AG09319 (cell line): ENCODE data around the gene LRCH1.

Source experiments
- DNase-seq: peaks from one replicate; pipeline ENCODE4 v3.0.0-alpha.2; 2010; ENCODE audit warnings: low read depth; ENCODE audit errors: extremely low read depth
- TF ChIP-seq, protein P1 (sequence below): IDR thresholded peaks from 2 replicates; pipeline ENCODE4 v1.5.1; 2011; ENCODE audit warnings: low read depth, mild to moderate bottlenecking, inconsistent platforms, low read length, moderate library complexity

The LRCH1 gene

DNA sequence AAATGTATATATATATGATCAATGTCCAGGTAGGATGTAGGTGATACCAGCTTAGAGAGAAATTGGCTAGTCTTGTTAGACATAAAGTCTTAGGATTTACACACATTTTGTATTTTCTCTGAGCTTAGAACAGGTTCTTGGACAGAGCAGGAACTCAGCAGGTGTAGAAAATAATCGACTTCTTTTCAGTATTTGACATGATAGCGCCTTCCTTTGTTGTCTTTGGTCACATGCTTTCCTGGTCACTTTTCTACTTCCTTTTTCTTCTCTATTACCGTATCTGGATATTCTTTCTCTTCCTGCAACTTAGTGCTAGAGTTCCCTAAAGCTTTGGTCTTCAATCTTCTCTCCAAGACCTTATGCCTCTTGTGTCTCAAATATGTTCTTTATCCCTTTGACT lies 107.4 kb downstream of the LRCH1 start:
- no peak for DNase-seq
- TF ChIP-seq, protein P1, sequence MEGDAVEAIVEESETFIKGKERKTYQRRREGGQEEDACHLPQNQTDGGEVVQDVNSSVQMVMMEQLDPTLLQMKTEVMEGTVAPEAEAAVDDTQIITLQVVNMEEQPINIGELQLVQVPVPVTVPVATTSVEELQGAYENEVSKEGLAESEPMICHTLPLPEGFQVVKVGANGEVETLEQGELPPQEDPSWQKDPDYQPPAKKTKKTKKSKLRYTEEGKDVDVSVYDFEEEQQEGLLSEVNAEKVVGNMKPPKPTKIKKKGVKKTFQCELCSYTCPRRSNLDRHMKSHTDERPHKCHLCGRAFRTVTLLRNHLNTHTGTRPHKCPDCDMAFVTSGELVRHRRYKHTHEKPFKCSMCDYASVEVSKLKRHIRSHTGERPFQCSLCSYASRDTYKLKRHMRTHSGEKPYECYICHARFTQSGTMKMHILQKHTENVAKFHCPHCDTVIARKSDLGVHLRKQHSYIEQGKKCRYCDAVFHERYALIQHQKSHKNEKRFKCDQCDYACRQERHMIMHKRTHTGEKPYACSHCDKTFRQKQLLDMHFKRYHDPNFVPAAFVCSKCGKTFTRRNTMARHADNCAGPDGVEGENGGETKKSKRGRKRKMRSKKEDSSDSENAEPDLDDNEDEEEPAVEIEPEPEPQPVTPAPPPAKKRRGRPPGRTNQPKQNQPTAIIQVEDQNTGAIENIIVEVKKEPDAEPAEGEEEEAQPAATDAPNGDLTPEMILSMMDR: no peak

DNA sequence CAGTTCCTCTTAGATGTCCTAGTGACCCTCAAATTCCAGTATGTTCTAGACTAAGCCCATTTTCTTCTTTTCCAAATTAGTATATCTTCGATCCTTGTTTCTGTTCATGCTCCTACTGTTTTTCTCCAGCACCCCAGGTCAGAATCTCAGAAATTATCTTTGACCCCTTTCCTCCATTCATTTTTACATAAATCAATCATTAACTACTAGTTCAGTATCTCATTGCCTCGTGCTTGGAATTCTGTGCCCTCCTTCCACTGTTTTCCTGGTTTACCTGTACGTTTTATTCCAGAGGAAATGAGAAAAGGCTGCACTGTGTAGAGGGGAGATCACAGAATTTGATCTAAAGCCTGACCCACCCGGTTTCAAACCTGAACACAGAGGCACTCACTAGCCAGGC lies 107.9 kb downstream of the LRCH1 start:
- TF ChIP-seq, protein P1: no peak
- DNase-seq: no peak

DNA sequence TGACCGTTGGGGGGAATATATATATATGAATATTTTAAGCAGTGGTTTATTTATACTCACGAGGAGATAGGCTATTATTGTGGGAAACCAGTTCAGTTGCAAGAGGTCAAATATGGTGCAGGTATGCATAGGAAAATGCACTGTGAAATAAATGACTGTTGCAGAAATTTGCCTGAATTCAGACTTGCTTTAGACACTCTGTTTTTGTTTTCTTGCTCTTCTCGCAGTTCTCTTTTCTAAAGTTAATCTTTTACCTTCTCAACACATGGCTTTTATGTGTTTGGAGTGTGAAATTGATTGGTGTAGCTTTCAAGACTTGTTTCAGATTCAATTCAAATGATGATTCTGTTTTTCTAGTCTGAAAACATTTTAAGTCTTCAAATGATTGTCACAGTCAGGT lies 109.7 kb downstream of the LRCH1 start:
- TF ChIP-seq, protein P1: no peak
- no peak for DNase-seq

DNA sequence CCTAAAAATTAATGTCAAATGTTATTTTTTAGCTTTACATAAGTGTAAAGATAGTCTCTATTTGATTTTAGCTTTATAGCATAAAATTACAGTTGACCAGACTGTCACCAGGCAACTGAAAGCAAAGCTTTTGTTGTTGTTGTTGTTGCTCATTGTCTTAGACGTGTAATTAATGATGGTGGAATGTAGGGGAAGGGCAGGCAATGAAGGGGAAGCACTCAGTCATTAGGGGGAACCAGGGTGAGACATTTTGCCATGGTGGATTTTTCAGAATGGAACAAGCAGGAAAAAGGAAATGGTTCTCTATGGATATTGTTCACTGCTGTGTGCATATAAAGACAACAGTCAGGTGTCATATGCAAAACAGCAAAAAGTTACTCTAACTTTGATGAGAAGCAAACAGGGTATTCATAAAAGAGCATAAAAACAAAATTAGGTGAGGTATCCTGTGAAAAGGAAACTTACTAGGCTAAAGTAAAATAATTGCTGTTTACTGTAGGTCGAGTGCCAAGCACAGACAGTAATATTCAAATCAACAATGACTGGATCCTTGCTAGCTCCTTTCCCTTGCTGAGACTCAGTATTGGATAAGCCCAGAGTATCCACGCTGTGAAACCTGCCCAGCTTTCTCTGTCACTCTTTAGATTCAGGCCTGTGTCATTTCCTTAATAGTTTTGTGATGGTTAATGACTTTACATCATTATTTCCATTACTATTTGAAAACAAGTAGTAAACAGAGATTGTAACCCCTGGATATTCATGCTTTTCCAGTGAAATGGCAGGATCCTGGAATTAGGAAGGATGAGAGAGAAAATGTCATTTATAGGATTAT lies 110.5 kb downstream of the LRCH1 start:
- no peak for DNase-seq

DNA sequence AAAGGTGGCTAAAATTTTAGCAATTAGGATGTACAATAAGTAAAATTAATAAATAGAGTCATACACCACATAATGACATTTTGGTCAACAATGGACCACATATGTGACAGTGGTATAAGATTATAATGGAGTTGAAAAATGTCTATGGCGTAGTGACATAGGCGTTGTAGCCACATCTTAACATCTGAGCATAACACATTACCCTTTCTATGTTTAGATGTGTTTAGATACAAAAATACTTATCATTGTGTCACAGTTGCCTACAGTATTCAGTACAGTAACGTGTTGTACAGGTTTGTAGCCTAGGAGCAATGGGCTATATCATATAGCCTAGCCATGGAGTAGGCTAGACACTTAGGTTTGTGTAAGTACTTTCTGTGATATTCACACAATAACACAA lies 111.2 kb downstream of the LRCH1 start:
- no peak for DNase-seq
- TF ChIP-seq, protein P1: no peak

More for the DNA sequence above, 110.5 kb downstream of the LRCH1 start:
- TF ChIP-seq, protein P1: no peak

DNA sequence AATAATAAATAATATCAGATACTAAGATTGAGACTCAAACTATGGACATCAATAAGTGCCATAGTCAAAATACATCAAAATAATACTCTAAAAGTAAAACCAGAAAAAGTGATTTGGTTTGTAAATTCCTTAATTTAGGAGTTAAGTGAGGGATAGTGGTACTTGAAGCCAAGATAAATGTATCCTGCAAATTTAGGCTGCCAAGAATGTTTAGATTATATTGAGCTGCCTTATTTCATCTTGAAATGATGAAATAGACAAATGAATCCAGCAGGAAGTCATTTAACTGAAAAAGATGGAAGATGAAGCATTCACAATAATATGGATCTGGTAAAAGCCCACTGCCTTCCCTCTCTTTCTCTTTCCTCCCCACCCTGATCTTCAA lies 112.3 kb downstream of the LRCH1 start:
- DNase-seq: no peak

DNA sequence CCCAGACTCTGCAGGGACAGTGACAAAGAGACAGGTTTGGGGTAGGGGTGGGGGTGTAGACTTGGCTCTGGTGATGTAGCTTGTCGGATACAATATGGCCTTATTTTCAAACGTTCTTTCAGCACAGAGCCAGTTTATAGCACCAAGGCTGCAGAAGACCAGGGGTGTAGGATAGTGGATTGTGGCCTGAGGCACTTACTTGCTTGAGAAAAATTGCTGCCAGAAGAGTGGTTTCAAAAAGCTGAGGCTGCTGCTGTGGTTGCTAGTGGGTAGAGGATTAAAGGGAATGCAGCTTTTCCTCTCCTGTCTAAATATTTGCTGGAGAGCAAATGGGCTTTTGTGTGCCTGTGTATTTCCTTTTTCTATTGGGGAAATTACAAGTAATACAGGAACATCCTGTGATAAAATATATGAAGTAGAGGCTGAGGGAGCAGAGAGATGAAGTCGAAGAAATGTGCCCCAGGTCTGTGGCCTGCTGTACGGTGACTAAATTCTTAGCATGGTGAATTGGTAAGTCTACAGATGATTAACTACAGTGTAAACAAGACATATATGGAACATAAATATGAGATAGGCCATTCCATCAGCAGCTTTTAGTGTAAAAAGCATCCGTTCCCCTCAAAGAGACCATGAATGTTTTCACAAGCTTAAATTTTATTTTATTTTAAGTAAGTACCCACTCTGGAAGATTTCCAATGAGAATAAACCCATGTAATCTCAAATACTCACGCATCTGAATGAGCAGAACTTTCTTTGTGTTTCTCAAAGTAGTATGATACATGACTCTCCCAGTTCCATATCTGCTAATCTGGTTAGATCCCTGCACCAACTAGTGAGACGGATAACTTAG lies 112.9 kb downstream of the LRCH1 start:
- TF ChIP-seq, protein P1: no peak
- DNase-seq: no peak

More for the DNA sequence above, 112.3 kb downstream of the LRCH1 start:
- TF ChIP-seq, protein P1: no peak
